C1 segment of cervical spinal cord (tissue), 14 donors: Measurements from ENCODE around the gene IRGC.

Experiments
- DNase-seq, 14 donors: peaks; one replicate each; lab custom pipeline; 2025; lab: John Stamatoyannopoulos, UW

The IRGC gene

DNA sequence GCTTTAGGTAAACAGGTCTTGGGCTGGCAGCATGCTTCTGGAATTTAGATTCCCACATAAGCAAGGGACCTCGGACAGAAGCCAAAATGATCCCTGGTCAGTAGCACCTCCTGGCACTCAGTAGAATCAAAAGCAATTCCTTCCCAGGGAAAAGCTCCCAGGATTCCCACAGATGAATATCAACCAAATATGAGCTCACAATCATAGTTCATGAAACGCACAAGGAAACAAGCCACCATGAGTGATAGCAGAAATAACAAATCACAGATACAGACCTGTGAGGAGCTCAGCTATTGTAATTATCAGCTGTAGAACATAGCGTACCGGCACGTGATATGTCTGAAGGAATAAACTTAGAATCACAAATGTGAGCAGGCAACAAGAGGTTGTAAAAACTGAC lies 24.1 kb upstream of the IRGC start:
- DNase-seq: no peak

- no peak for DNase-seq
Observed at GRCh38 chr19:43692385-43692784, 23.5 kb upstream of the IRGC start.

- DNase-seq: no peak
Observed at GRCh38 chr19:43692877-43693276, 23.0 kb upstream of the IRGC start.

- DNase-seq: no peak
Observed at GRCh38 chr19:43694553-43694952, 21.3 kb upstream of the IRGC start.

DNA sequence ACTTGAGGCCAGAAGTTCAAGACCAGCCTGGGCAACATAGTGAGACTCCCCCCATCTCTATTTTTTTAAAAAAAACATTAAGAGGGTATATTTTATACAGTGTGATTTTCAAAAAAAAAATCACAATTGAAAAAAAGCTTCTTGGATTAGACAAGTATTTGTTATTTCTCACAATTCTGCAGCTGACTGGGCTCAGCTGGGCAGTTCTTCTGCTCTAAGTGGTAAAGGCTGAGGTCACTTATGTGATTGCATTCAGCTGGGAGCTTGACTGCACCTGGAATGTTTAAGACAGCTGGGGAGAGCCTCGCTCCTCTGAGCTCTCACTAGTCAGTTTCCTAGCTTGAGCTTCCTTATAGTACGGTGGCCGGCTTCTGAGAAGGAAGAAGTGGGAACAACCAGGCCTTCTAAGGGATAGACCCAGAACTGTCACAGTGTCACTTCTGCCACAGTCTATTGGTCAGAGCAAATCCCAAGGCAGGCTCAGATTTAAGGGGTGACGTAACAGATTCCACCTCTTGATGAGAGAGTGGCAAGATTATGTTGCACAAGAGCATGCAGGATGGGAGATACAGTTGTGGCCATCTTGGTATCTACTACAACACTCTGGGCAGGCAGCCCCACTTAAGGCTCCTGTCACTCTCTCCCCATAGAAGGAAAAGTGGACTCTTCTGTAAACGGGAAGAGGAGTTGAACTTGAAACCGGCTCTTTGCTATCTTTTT lies 19.7 kb upstream of the IRGC start:
- DNase-seq: no peak

GRCh38 chr19:43697295-43697694 lies 18.6 kb upstream of the IRGC start:
- DNase-seq: no peak

- peak in 9 of 14 donors; percentile 4 to 41 (median 11) for DNase-seq
Observed at GRCh38 chr19:43699506-43700394, 16.1 kb upstream of the IRGC start.

DNA sequence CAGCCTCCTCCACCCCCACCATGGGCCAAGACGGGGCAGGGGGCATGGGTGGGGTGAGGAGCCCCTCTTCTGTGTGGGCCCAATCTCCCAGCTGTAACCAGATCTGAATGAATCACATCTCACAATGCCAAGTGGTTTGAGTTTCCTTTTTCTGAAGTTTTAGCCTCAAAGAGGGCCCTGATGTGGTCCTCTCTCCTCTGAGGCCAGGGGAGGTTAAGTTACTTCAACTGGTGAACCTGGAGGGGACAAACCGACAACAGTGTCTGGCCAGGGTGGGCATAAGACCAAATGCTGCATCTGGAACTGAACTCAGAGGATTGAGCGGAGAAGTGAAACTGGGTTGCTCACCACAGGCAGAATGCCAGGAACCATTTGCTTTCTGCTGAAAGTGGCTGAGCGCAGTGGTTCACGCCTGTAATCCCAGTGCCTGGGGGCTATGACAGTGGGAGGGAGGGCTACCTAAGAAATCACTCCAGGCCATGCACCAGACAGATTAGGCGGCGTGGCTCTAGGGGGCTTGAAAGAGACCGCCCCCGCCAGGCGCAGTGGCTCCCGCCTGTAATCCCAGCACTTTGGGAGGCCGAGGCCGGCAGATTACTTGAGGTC lies 15.4 kb upstream of the IRGC start:
- DNase-seq: peak in 9 of 14 donors; percentile 20 to 54 (median 28)

GRCh38 chr19:43704002-43704705 lies 11.7 kb upstream of the IRGC start:
- no peak for DNase-seq

DNA sequence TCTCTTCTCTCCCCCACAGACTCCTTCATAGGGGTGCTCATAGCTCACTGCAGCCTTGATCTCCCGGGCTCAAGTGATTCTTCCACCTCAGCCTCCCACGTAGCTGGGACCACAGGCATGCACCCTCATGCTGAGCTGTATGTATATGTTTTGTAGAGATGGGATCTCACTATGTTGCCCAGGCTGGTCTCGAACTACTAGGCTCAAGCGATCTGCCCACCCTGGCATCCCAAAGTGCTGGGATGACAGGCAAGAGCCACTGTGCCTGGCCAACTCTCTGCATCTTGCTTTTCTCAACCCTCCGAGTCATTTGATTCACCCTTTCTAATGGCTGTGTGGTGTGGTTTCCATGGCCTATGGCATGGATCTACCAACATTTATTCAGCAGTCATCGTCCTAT lies 10.1 kb upstream of the IRGC start:
- DNase-seq: no peak

GRCh38 chr19:43707158-43707712 lies 8.6 kb upstream of the IRGC start:
- DNase-seq: no peak

DNA sequence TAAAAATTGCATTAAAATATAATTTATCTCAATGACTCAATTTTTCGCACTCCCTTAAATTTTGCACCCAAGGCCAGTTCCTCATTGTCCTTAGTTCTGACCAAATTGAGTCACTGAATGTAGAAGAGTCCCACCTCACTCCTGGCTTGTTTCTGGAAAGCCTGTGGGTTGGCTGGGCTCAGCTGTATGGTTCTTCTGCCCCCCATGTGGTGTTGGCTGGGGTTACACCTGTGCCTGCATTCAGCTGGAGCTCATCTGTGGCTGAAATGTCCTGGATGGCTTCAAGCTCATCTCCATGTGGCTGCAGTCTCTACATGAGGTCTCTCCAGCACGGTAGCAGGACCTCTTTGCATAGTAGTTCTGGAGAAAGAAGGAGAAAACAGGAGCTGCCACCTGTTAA lies 7.2 kb upstream of the IRGC start:
- no peak for DNase-seq

- no peak for DNase-seq
Observed at GRCh38 chr19:43711751-43712355, 4.0 kb upstream of the IRGC start.

DNA sequence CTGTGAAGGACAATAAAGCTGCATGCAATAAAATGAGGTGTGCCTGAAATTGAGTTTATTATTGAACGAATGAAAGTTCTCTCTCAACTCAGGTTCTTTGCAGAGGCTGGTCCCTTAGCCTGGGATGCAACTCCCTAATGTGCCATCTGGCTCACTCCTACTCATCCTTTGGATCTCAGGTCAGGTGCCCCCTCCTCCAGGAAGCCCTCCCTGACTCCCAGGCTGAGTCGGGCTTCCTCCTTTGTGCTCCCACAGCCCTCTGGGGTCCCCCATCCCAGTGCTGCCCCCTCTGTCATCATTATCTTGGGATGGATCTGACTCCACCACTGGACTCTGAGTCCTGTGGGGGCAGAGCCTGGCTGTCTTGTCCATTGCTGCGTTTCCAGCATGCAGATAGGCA lies 2.7 kb upstream of the IRGC start:
- DNase-seq: no peak

GRCh38 chr19:43718627-43719377 lies 2.9 kb downstream of the IRGC start:
- no peak for DNase-seq

- DNase-seq: no peak
Observed at GRCh38 chr19:43719378-43719868, 3.5 kb downstream of the IRGC start.

DNA sequence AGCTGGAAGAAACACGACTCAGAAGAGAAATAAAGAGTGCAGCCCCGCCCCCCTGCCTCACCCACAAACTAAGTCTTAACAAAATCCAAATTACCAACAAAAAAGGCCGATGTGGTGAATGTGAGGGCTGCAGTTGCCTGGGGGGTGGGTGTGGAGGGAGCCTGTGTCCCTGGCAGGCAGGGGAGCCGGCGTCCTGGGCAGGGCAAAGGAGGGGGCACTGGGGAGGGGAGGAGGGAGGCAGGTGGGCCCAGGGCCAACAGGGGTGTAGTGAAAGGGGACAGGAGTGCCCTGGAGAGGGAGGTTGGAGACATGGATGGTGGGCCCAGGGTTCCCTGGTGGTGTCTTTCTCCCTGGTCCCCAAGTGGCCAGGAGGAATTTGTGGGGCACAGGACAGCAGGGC lies 4.0 kb downstream of the IRGC start:
- no peak for DNase-seq

GRCh38 chr19:43720936-43721335 lies 5.1 kb downstream of the IRGC start:
- no peak for DNase-seq

GRCh38 chr19:43721469-43722048 lies 5.7 kb downstream of the IRGC start:
- DNase-seq: no peak

- no peak for DNase-seq
Observed at GRCh38 chr19:43723588-43723987, 7.7 kb downstream of the IRGC start.
